AG04449 (cell line): Measurements from ENCODE around the gene SPEG.

ENCODE experiments used
- CTCF ChIA-PET: fragments of 350-600 bp; formaldehyde crosslinking; extraction: SDS; loops from one replicate; lab custom pipeline; 2021; ENCODE audit warnings: antibody characterized with exemption; lab: Yijun Ruan, JAX
- POLR2A ChIA-PET: fragments of 400-600, 350-600 bp; formaldehyde crosslinking; extraction: SDS; loops from one replicate; lab custom pipeline; 2020; ENCODE audit warnings: antibody characterized with exemption, inconsistent platforms; lab: Yijun Ruan, JAX
- DNase-seq: peaks from one replicate; pipeline ENCODE4 v3.0.0-alpha.2; 2010; ENCODE audit warnings: low read depth, low spot score
- H3K4me3 ChIP-seq: 2 replicates; pipeline ENCODE4 v1.5.1; 2011; ENCODE audit warnings: low read depth, mild to moderate bottlenecking, control low read depth, low read length
- CTCF ChIP-seq: IDR thresholded peaks from one replicate; pipeline ENCODE4 v1.5.1; 2011; ENCODE audit warnings: mild to moderate bottlenecking, moderate library complexity, low read length, control low read depth, inconsistent platforms; ENCODE audit not compliant: insufficient read depth; ENCODE audit errors: missing control alignments

The SPEG gene

GRCh38 chr2:219515874-219516629, 81.4 kb downstream of the SPEG start:
- CTCF ChIA-PET: interaction anchor here (3.2 to 39.0 kb wide), 3 partner anchors 9 to 112 kb away, joined by 36 to 1084 read pairs (median 1084); partner anchors contain the start of genes ASIC4 and GMPPA
- DNase-seq: no peak
- POLR2A ChIA-PET: no interaction called here
- TF ChIP-seq CTCF: no peak
- H3K4me3 ChIP-seq: no peak overlapping the region

- no peak overlapping the region for H3K4me3 ChIP-seq
- DNase-seq: no peak
- CTCF ChIA-PET: interaction anchor here (3.2 to 39.0 kb wide), 3 partner anchors 8 to 113 kb away, joined by 36 to 1084 read pairs (median 1084); partner anchors contain the start of genes ASIC4 and GMPPA
- TF ChIP-seq CTCF: no peak
- POLR2A ChIA-PET: no interaction called here
These were observed 82.2 kb downstream of the SPEG start for GRCh38 chr2:219516888-219517287.

- TF ChIP-seq CTCF: no peak
- no peak overlapping the region for H3K4me3 ChIP-seq
- CTCF ChIA-PET: interaction anchor here (1.2 to 39.0 kb wide), 7 partner anchors 7 to 223 kb away, joined by 3 to 1084 read pairs (median 36); partner anchors contain the start of genes ASIC4 and GMPPA
- DNase-seq: no peak
- POLR2A ChIA-PET: interaction anchor here (1.0 kb wide), 1 partner anchor 9 kb away, joined by 3 read pairs; no protein-coding TSS in a partner anchor
These were observed 83.5 kb downstream of the SPEG start for GRCh38 chr2:219517954-219518778.

GRCh38 chr2:219519526-219519916, 84.9 kb downstream of the SPEG start:
- H3K4me3 ChIP-seq: no peak overlapping the region
- CTCF ChIA-PET: interaction anchor here (1.4 to 39.0 kb wide), 10 partner anchors 6 to 130 kb away, joined by 4 to 1084 read pairs (median 40); partner anchors contain the start of genes ASIC4, CHPF, GMPPA and TMEM198
- POLR2A ChIA-PET: interaction anchor here (1.2 kb wide), 2 partner anchors 10 to 21 kb away, joined by 6 read pairs; partner anchors contain the start of gene GMPPA
- TF ChIP-seq CTCF: no peak
- DNase-seq: no peak

GRCh38 chr2:219520079-219520478, 85.4 kb downstream of the SPEG start:
- POLR2A ChIA-PET: interaction anchor here (1.2 kb wide), 2 partner anchors 10 to 21 kb away, joined by 6 read pairs; partner anchors contain the start of gene GMPPA
- CTCF ChIA-PET: interaction anchor here (0.7 to 39.0 kb wide), 14 partner anchors 5 to 130 kb away, joined by 3 to 1084 read pairs (median 12); partner anchors contain the start of genes ASIC4, CHPF, GMPPA and TMEM198
- no peak for DNase-seq
- TF ChIP-seq CTCF: no peak
- no peak overlapping the region for H3K4me3 ChIP-seq
